PFSK-1 (cell line): ENCODE measurements around the gene ART4.

Experiments used
- SIN3A ChIP-seq: IDR thresholded peaks from 2 replicates; pipeline ENCODE4 v1.6.1; 2012; ENCODE audit warnings: mild to moderate bottlenecking, low read length, moderate library complexity, borderline replicate concordance; ENCODE audit not compliant: insufficient read depth
- TAF1 ChIP-seq: IDR thresholded peaks from 2 replicates; pipeline ENCODE4 v1.6.1; 2012; ENCODE audit warnings: low read length, control low read depth, borderline replicate concordance; ENCODE audit not compliant: insufficient read depth

DNA sequence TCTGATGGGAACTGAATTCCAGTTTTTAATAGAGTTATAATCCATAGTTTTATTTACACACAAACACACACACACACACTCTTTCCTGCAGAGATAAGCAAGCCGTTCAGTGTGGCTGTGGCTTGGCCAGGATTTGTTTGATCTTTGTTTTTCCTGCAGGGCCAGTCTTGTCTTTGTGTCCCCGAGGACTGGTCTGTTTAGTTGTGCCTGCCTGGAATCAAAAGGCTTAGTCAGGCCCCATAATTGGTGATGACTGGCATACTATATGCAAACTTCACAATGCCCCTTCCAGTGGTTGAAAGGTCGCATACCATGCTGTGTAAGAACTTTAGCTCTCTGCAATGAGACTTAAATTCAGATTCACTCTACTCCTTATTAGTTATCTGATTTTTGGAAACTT, 66.1 kb downstream of the ART4 start:
- TF ChIP-seq SIN3A (no peak), TAF1 (no peak)
